Liver (tissue), 9 donors: ENCODE results near the gene NGF. TPM values are rescaled to one million over a fixed set of nuclear protein-coding genes. Genes with fewer than 3 reads are reported as not detected.

Experiments
- DNase-seq: peaks from one replicate; pipeline ENCODE4 v3.0.0-alpha.2; 2017; ENCODE audit warnings: low spot score
- H3K27ac ChIP-seq, 2 donors: one replicate each; pipeline ENCODE4 v1.7.0; 2013; ENCODE audit warnings: inconsistent platforms in 2 of 2, low read length in 2 of 2, control low read depth in 1 of 2, low read depth in 1 of 2, mild to moderate bottlenecking in 1 of 2
- H3K27me3 ChIP-seq, 4 donors: one replicate each; pipeline versions ENCODE4 v1.6.1 to v1.7.0; 2013; ENCODE audit warnings: low read length in 3 of 4, inconsistent platforms in 1 of 4, mild to moderate bottlenecking in 1 of 4, moderate library complexity in 1 of 4; ENCODE audit not compliant: control insufficient read depth in 4 of 4, insufficient read depth in 4 of 4
- H3K36me3 ChIP-seq, 4 donors: one replicate each; pipeline versions ENCODE4 v1.6.1 to v1.7.0; 2013; ENCODE audit warnings: low read length in 3 of 4, mild to moderate bottlenecking in 3 of 4, low read depth in 1 of 4, moderate library complexity in 1 of 4; ENCODE audit not compliant: control insufficient read depth in 4 of 4, insufficient read depth in 3 of 4
- H3K4me1 ChIP-seq, 4 donors: one replicate each; pipeline versions ENCODE4 v1.6.1 to v1.7.0; 2013; ENCODE audit warnings: low read length in 3 of 4, mild to moderate bottlenecking in 3 of 4, moderate library complexity in 1 of 4; ENCODE audit not compliant: control insufficient read depth in 4 of 4, insufficient read depth in 4 of 4
- H3K4me3 ChIP-seq, 3 donors: one replicate each; pipeline versions ENCODE4 v1.6.1 to v1.7.0; 2013; ENCODE audit warnings: low read length in 3 of 3, control low read depth in 1 of 3, low read depth in 1 of 3, mild to moderate bottlenecking in 1 of 3
- H3K9ac ChIP-seq, 2 donors: one replicate each; pipeline ENCODE4 v1.7.0; 2013; ENCODE audit warnings: low read length in 2 of 2, mild to moderate bottlenecking in 2 of 2, moderate library complexity in 2 of 2, control low read depth in 1 of 2, low read depth in 1 of 2
- H3K9me3 ChIP-seq, 4 donors: one replicate each; pipeline versions ENCODE4 v1.6.1 to v1.7.0; 2013; ENCODE audit warnings: low read length in 3 of 4; ENCODE audit not compliant: control insufficient read depth in 4 of 4
- EGR1 ChIP-seq, 2 donors: IDR thresholded peaks; 2 replicates each; pipeline ENCODE4 v1.6.1; 2016 to 2018; ENCODE audit warnings: antibody characterized with exemption in 2 of 2, low read depth in 2 of 2
- FOXA2 ChIP-seq: IDR thresholded peaks from 2 replicates; pipeline ENCODE4 v1.6.1; 2016; ENCODE audit warnings: antibody characterized with exemption
- GABPA ChIP-seq, 2 donors: IDR thresholded peaks in 1 of 2; conservative IDR thresholded peaks in 1 of 2; 2 replicates each; pipeline ENCODE4 v1.6.1; 2016; ENCODE audit warnings: antibody characterized with exemption in 2 of 2, mild to moderate bottlenecking in 1 of 2, moderate library complexity in 1 of 2
- HNF4A ChIP-seq, 2 donors: conservative IDR thresholded peaks; 2 replicates each; pipeline ENCODE4 v1.6.1; 2016; ENCODE audit warnings: antibody characterized with exemption in 2 of 2, mild to moderate bottlenecking in 2 of 2
- HNF4G ChIP-seq: IDR thresholded peaks from 2 replicates; pipeline ENCODE4 v1.6.1; 2016; ENCODE audit warnings: antibody characterized with exemption
- NR2F2 ChIP-seq: IDR thresholded peaks from 2 replicates; pipeline ENCODE4 v1.6.1; 2016; ENCODE audit warnings: antibody characterized with exemption
- RAD21 ChIP-seq, 2 donors: IDR thresholded peaks; 2 replicates each; pipeline ENCODE4 v1.6.1; 2016; ENCODE audit warnings: antibody characterized with exemption in 2 of 2, mild to moderate bottlenecking in 2 of 2
- RXRA ChIP-seq, 2 donors: IDR thresholded peaks; 2 replicates each; pipeline ENCODE4 v1.6.1; 2017 to 2018; ENCODE audit warnings: antibody characterized with exemption in 2 of 2, mild to moderate bottlenecking in 1 of 2
- SP1 ChIP-seq: IDR thresholded peaks from 2 replicates; pipeline ENCODE4 v1.6.1; 2018; ENCODE audit warnings: antibody characterized with exemption, mild to moderate bottlenecking
- TAF1 ChIP-seq: conservative IDR thresholded peaks from 2 replicates; pipeline ENCODE4 v1.6.1; 2016; ENCODE audit warnings: antibody characterized with exemption, mild to moderate bottlenecking
- YY1 ChIP-seq: IDR thresholded peaks from 2 replicates; pipeline ENCODE4 v1.6.1; 2016; ENCODE audit warnings: antibody characterized with exemption, mild to moderate bottlenecking
- WGBS: extraction: QIAGEN DNeasy Blood & Tissue Kit; methylation state at CpG from one replicate; pipeline ENCODE4 v1.1.7; 2013; 5-methylcytosine and 5-hydroxymethylcytosine counted together
- polyA plus RNA-seq, 2 donors: library from polyadenylated mRNA; stranded (reverse) in 1 of 2; unstranded in 1 of 2; fragments of 200-250 nt in 1 of 2; fragments of >200 nt in 1 of 2; fragmentation: Nextera tagmentation in 1 of 2; extraction: Ambion mirVana in 1 of 2; gene quantifications; one replicate each; pipeline versions ENCODE4 v1.2.1 to v1.2.3, GENCODE V29; 2013 to 2015
- total RNA-seq, 2 donors: library from RNA; depleted of rRNA; stranded (reverse); fragments of >200 nt; gene quantifications; one replicate each; pipeline ENCODE4 v1.2.3, GENCODE V29; 2014
- TF ChIP-seq, protein P1 (sequence below): IDR thresholded peaks from 2 replicates; pipeline ENCODE4 v1.6.1; 2016; ENCODE audit warnings: antibody characterized with exemption
- TF ChIP-seq, protein P2 (sequence below): IDR thresholded peaks from 2 replicates; pipeline ENCODE4 v1.6.1; 2016; ENCODE audit warnings: antibody characterized with exemption
- TF ChIP-seq, protein P3 (sequence below): IDR thresholded peaks from 2 replicates; pipeline ENCODE4 v1.6.1; 2016; ENCODE audit warnings: antibody characterized with exemption
- TF ChIP-seq, protein P4 (sequence below): fragments of 150-350 bp; IDR thresholded peaks from 2 replicates; pipeline ENCODE4 v1.5.1; 2017; ENCODE audit warnings: improper control_type of control experiment, low read depth, low read length; ENCODE audit not compliant: missing input control
- donor health status: healthy.
- donor health status: healthy.
- donor health status: healthy.
- donor health status: healthy.
- donor health status: healthy.

The NGF gene
- total and polyA plus RNA-seq, 4 donors: 0.79 to 2.1 (median 1.2) TPM

DNA sequence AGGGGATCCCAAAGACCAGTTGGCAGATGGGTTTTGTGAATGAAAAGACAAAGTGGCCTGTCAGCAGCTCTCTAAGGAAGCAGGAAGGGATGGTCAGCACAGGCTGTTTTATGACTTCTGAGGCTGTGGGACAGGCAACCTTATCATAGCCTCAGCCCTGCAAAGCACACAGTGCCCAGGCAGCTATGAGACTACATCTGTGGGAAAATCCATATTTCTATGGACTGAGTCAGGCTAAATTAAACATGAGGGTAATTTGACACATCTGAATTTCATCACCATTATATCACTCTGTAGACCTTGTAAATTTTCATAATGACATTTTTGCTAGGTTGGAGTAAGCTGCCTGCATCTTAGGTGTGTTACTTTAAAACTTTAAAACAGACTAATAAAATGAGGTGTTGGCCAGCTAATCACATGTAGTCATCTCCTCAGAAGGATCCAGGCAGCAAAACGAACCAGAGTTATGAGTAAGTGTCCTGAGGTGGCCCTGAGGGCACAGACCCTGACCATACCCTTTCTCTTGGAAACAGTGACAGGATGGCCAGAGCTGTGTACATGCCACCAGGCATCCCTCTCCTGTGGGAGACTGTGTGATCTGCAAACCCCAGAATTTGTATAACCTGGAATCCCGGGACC, 14.6 kb downstream of the NGF start:
- Histone ChIP-seq H3K27ac (no peak overlapping the region), H3K4me3 (no peak overlapping the region), H3K27me3 (peaks cover 0 to 21% (median under 1%) of the 10 kb centered on the region in 4 donors), H3K9me3 (no peaks in the 10 kb centered on the region), H3K9ac (no peak overlapping the region), H3K4me1 (no peaks in the 10 kb centered on the region), H3K36me3 (no peaks in the 10 kb centered on the region)
- DNase-seq: no peak
- 49% methylated on average over 2 of the region's 2 CpGs for WGBS
- no peak for TF ChIP-seq GABPA (IDR thresholded peaks at IDR 0.05 in 1 of 2, conservative IDR thresholded peaks at IDR 0.05 in 1 of 2)
- TF ChIP-seq, protein P1, sequence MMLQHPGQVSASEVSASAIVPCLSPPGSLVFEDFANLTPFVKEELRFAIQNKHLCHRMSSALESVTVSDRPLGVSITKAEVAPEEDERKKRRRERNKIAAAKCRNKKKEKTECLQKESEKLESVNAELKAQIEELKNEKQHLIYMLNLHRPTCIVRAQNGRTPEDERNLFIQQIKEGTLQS: no peak
- TF ChIP-seq, protein P2, sequence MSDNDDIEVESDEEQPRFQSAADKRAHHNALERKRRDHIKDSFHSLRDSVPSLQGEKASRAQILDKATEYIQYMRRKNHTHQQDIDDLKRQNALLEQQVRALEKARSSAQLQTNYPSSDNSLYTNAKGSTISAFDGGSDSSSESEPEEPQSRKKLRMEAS: no peak
- TF ChIP-seq TAF1: no peak

DNA sequence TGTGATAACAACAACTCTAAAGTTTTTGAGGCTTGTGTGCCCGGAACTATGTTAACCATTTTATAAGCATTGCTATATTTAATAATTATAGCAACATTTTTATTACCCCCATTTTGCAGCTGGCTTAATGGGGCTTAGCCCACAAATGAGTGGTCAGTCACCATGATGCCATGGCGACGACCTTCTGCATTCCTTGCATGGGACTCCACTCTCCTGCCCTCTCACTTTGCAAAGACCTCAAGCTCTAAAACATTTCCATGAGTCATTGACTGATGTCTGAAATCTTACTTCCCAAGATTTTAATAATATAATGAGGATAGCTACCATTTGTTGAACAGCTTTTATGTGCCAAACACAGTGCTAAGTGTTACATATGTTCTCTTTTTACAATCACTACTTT, 15.4 kb downstream of the NGF start:
- WGBS: 92% methylated on average over 3 of the region's 3 CpGs
- Histone ChIP-seq H3K27me3 (peaks cover 0 to 22% (median under 1%) of the 10 kb centered on the region in 4 donors), H3K4me1 (no peaks in the 10 kb centered on the region), H3K36me3 (no peaks in the 10 kb centered on the region), H3K9me3 (peaks cover 0 to under 1% (median 0%) of the 10 kb centered on the region in 4 donors), H3K4me3 (no peak overlapping the region), H3K9ac (no peak overlapping the region), H3K27ac (no peak overlapping the region)
- TF ChIP-seq FOXA2: no peak
- TF ChIP-seq, protein P2: no peak
- DNase-seq: no peak

- peaks cover 0 to 13% (median under 1%) of the 10 kb centered on the region in 4 donors for H3K27me3 ChIP-seq
- no peak overlapping the region for H3K4me3 ChIP-seq
- no peak for TF ChIP-seq SP1
- no peak for TF ChIP-seq TAF1
- no peak overlapping the region for H3K27ac ChIP-seq
- no peak overlapping the region for H3K9ac ChIP-seq
- no peaks in the 10 kb centered on the region for H3K4me1 ChIP-seq
- WGBS: 90% methylated on average over 6 of the region's 6 CpGs
- DNase-seq: no peak
- H3K36me3 ChIP-seq: no peaks in the 10 kb centered on the region
- peaks cover 0 to 4% (median 0%) of the 10 kb centered on the region in 4 donors for H3K9me3 ChIP-seq
Measured at GRCh38 chr1:115320377-115320776, 17.7 kb downstream of the NGF start.

GRCh38 chr1:115319706-115320105, 18.3 kb downstream of the NGF start:
- no peak overlapping the region for H3K9ac ChIP-seq
- no peaks in the 10 kb centered on the region for H3K4me1 ChIP-seq
- H3K4me3 ChIP-seq: no peak overlapping the region
- H3K27ac ChIP-seq: no peak overlapping the region
- H3K9me3 ChIP-seq: peaks cover 0 to 4% (median 0%) of the 10 kb centered on the region in 4 donors
- H3K36me3 ChIP-seq: no peaks in the 10 kb centered on the region
- no peak for DNase-seq
- WGBS: 40% methylated on average over 5 of the region's 5 CpGs
- peaks cover 0 to 13% (median under 1%) of the 10 kb centered on the region in 4 donors for H3K27me3 ChIP-seq
- no peak for TF ChIP-seq EGR1 (IDR thresholded peaks at IDR 0.05; ENCODE audit: low read depth in 2 of 2)
- no peak for TF ChIP-seq NR2F2
- TF ChIP-seq, protein P3, sequence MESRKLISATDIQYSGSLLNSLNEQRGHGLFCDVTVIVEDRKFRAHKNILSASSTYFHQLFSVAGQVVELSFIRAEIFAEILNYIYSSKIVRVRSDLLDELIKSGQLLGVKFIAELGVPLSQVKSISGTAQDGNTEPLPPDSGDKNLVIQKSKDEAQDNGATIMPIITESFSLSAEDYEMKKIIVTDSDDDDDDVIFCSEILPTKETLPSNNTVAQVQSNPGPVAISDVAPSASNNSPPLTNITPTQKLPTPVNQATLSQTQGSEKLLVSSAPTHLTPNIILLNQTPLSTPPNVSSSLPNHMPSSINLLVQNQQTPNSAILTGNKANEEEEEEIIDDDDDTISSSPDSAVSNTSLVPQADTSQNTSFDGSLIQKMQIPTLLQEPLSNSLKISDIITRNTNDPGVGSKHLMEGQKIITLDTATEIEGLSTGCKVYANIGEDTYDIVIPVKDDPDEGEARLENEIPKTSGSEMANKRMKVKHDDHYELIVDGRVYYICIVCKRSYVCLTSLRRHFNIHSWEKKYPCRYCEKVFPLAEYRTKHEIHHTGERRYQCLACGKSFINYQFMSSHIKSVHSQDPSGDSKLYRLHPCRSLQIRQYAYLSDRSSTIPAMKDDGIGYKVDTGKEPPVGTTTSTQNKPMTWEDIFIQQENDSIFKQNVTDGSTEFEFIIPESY: no peak
- TF ChIP-seq SP1: no peak
- TF ChIP-seq, protein P4, sequence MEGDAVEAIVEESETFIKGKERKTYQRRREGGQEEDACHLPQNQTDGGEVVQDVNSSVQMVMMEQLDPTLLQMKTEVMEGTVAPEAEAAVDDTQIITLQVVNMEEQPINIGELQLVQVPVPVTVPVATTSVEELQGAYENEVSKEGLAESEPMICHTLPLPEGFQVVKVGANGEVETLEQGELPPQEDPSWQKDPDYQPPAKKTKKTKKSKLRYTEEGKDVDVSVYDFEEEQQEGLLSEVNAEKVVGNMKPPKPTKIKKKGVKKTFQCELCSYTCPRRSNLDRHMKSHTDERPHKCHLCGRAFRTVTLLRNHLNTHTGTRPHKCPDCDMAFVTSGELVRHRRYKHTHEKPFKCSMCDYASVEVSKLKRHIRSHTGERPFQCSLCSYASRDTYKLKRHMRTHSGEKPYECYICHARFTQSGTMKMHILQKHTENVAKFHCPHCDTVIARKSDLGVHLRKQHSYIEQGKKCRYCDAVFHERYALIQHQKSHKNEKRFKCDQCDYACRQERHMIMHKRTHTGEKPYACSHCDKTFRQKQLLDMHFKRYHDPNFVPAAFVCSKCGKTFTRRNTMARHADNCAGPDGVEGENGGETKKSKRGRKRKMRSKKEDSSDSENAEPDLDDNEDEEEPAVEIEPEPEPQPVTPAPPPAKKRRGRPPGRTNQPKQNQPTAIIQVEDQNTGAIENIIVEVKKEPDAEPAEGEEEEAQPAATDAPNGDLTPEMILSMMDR: no peak
- no peak for TF ChIP-seq TAF1
- TF ChIP-seq YY1: no peak
- TF ChIP-seq, protein P1: no peak
- no peak for TF ChIP-seq RXRA (IDR thresholded peaks at IDR 0.05)
- no peak for TF ChIP-seq RAD21 (IDR thresholded peaks at IDR 0.05)
- no peak for TF ChIP-seq HNF4G
- TF ChIP-seq HNF4A (conservative IDR thresholded peaks at IDR 0.05): no peak
- no peak for TF ChIP-seq GABPA (IDR thresholded peaks at IDR 0.05 in 1 of 2, conservative IDR thresholded peaks at IDR 0.05 in 1 of 2)
